Vagina (tissue), 2 donors: Measurements from ENCODE around the gene ZFYVE9. TPM values are rescaled to one million over a fixed set of nuclear protein-coding genes. Genes with fewer than 3 reads are reported as not detected.
"Not testable (repeated sequence)": the region's sequence is repeated elsewhere in the genome, so short reads cannot be mapped to it uniquely, and the experiment has no call there.

Source experiments
- DNase-seq, 2 donors: peaks; one replicate each; pipeline ENCODE4 v3.0.0-alpha.2; 2017; ENCODE audit errors: extremely low spot score in 2 of 2
- H3K27ac ChIP-seq: fragments of 200-600 bp; sonication (generic); one replicate; pipeline ENCODE4 v1.5.1; 2019
- H3K27me3 ChIP-seq: fragments of 200-600 bp; sonication (generic); one replicate; pipeline ENCODE4 v1.5.1; 2019
- H3K36me3 ChIP-seq, 2 donors: fragments of 200-600 bp; sonication (generic); one replicate each; pipeline ENCODE4 v1.5.1; 2017 to 2019
- H3K4me1 ChIP-seq: fragments of 200-600 bp; sonication (generic); one replicate; pipeline ENCODE4 v1.5.1; 2019
- H3K4me3 ChIP-seq, 2 donors: fragments of 200-600 bp; sonication (generic); 1 replicate in 1 of 2; 2 replicates in 1 of 2; pipeline ENCODE4 v1.5.1; 2016 to 2019
- H3K9me3 ChIP-seq: fragments of 200-600 bp; sonication (generic); one replicate; pipeline ENCODE4 v1.5.1; 2019
- CTCF ChIP-seq, 3 experiments: fragments of 450-650 bp in 2 of 3; fragments of 200-600 bp in 1 of 3; sonication (generic) in 1 of 3; IDR thresholded peaks; one replicate each; pipeline ENCODE4 v1.5.1; 2017 to 2019; ENCODE audit warnings: antibody characterized with exemption in 3 of 3, mild to moderate bottlenecking in 2 of 3, moderate library complexity in 2 of 3
- POLR2A ChIP-seq, 2 donors: fragments of 450-650 bp; IDR thresholded peaks; one replicate each; pipeline ENCODE4 v1.6.1; 2017; ENCODE audit warnings: antibody characterized with exemption in 2 of 2, mild to moderate bottlenecking in 2 of 2, moderate library complexity in 2 of 2
- POLR2AphosphoS5 ChIP-seq, 2 donors: sonication (generic); formaldehyde crosslinking; IDR thresholded peaks; one replicate each; pipeline ENCODE4 v1.9.0; 2017; ENCODE audit warnings: antibody characterized with exemption in 2 of 2, mild to moderate bottlenecking in 2 of 2, low read depth in 1 of 2; ENCODE audit not compliant: insufficient read depth in 1 of 2
- intact Hi-C: fragments of 100-400 bp; cut with DNase I; formaldehyde crosslinking; loops from one replicate; pipeline ENCODE4 v1.15.1; 2023
- total RNA-seq: library from RNA; depleted of rRNA; stranded (reverse); fragments of >200 nt; gene quantifications from one replicate; pipeline ENCODE4 v1.2.3, GENCODE V29; 2016

The ZFYVE9 gene
- total RNA-seq, 1 donor from 2014 or later = 30.2 TPM

- no peak for TF ChIP-seq CTCF (IDR thresholded peaks at IDR 0.05)
- TF ChIP-seq POLR2AphosphoS5 (IDR thresholded peaks at IDR 0.05; ENCODE audit: insufficient read depth in 1 of 2, low read depth in 1 of 2) = no peak
- no peak for TF ChIP-seq POLR2A (IDR thresholded peaks at IDR 0.05)
- no peaks in the 10 kb centered on the region for H3K4me1 ChIP-seq
- no peak for DNase-seq
- H3K27me3 ChIP-seq = no peaks in the 10 kb centered on the region
- no peak overlapping the region for H3K4me3 ChIP-seq
- intact Hi-C loops = no loop called here
- H3K36me3 ChIP-seq = no peaks in the 10 kb centered on the region
- H3K9me3 ChIP-seq = no peaks in the 10 kb centered on the region
- no peak overlapping the region for H3K27ac ChIP-seq
Observed at GRCh38 chr1:52203935-52204625, 62.2 kb downstream of the ZFYVE9 start.

- Histone ChIP-seq H3K4me3 (no peak overlapping the region), H3K36me3 (no peaks in the 10 kb centered on the region), H3K4me1 (no peaks in the 10 kb centered on the region), H3K9me3 (no peaks in the 10 kb centered on the region), H3K27me3 (no peaks in the 10 kb centered on the region), H3K27ac (no peak overlapping the region)
- no peak for TF ChIP-seq POLR2A (IDR thresholded peaks at IDR 0.05)
- TF ChIP-seq POLR2AphosphoS5 (IDR thresholded peaks at IDR 0.05; ENCODE audit: insufficient read depth in 1 of 2, low read depth in 1 of 2) = no peak
- TF ChIP-seq CTCF (IDR thresholded peaks at IDR 0.05) = no peak
- no peak for DNase-seq
- intact Hi-C loops = no loop called here
Observed at GRCh38 chr1:52204696-52205095, 62.8 kb downstream of the ZFYVE9 start.

- H3K27ac ChIP-seq, H3K27me3 ChIP-seq, H3K36me3 ChIP-seq, DNase-seq, H3K9me3 ChIP-seq, H3K4me3 ChIP-seq, H3K4me1 ChIP-seq, intact Hi-C loops: not testable (repeated sequence)
Observed at GRCh38 chr1:52206686-52207085, 64.8 kb downstream of the ZFYVE9 start.

DNA sequence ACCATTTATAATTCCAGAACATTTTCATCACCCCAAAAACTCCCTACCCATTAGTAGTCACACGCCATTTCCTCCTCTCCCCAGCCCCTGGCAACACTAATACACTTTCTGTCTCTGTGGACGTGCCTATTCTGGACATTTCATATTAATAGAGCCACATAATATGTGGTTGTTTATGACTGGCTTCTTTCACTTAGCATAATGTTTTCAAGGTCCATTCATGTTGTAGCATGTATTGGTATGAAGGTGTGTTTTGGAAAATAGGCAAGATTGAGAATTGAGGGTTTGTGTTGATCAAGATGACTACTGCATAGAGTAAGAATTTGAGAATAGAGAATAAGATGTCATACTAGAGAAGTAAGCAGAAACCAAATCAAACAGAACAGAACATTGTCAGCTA is 67.5 kb downstream of the ZFYVE9 start:
- H3K9me3 ChIP-seq = no peaks in the 10 kb centered on the region
- no peak overlapping the region for H3K27ac ChIP-seq
- H3K27me3 ChIP-seq = no peaks in the 10 kb centered on the region
- no peaks in the 10 kb centered on the region for H3K4me1 ChIP-seq
- no peak for DNase-seq
- H3K4me3 ChIP-seq = no peak overlapping the region
- intact Hi-C loops = no loop called here
- no peaks in the 10 kb centered on the region for H3K36me3 ChIP-seq
- no peak for TF ChIP-seq POLR2A (IDR thresholded peaks at IDR 0.05)
- no peak for TF ChIP-seq CTCF (IDR thresholded peaks at IDR 0.05)
- no peak for TF ChIP-seq POLR2AphosphoS5 (IDR thresholded peaks at IDR 0.05; ENCODE audit: insufficient read depth in 1 of 2, low read depth in 1 of 2)

- no peak for DNase-seq
- Histone ChIP-seq H3K27me3 (no peaks in the 10 kb centered on the region), H3K9me3 (no peaks in the 10 kb centered on the region), H3K4me1 (no peaks in the 10 kb centered on the region), H3K27ac (no peak overlapping the region), H3K4me3 (no peak overlapping the region), H3K36me3 (no peaks in the 10 kb centered on the region)
- TF ChIP-seq POLR2AphosphoS5 (IDR thresholded peaks at IDR 0.05; ENCODE audit: insufficient read depth in 1 of 2, low read depth in 1 of 2) = no peak
- no peak for TF ChIP-seq CTCF (IDR thresholded peaks at IDR 0.05)
- intact Hi-C loops = no loop called here
Observed at GRCh38 chr1:52210044-52210443, 68.2 kb downstream of the ZFYVE9 start.
